Bronchial epithelial cell (primary cell): ENCODE results near the gene SLC38A8. TPM values are rescaled to one million over a fixed set of nuclear protein-coding genes. Genes with fewer than 3 reads are reported as not detected.

Experiments used
- DNase-seq: peaks from one replicate; pipeline ENCODE4 v3.0.0-alpha.2; 2010; ENCODE audit warnings: low read depth
- FAIRE-seq: peaks from 2 replicates; lab custom pipeline; 2011; peaks lifted over from hg19 to GRCh38; lab: Jason Lieb, UNC
- H3K27me3 ChIP-seq: 2 replicates; pipeline ENCODE4 v1.5.1; 2011; ENCODE audit warnings: low read length; ENCODE audit not compliant: control insufficient read depth, insufficient read depth
- H3K36me3 ChIP-seq: 2 replicates; pipeline ENCODE4 v1.5.1; 2011; ENCODE audit warnings: low read length; ENCODE audit not compliant: control insufficient read depth, insufficient read depth
- H3K4me3 ChIP-seq: 2 replicates; pipeline ENCODE4 v1.5.1; 2011; ENCODE audit warnings: mild to moderate bottlenecking, low read depth, low read length, control low read depth
- total RNA-seq: library from RNA; depleted of rRNA; stranded (reverse); fragments of >200 nt; gene quantifications from 2 replicates; pipeline ENCODE4 v1.2.1, GENCODE V29; 2014
- TF ChIP-seq, protein P1 (sequence below): IDR thresholded peaks from 2 replicates; pipeline ENCODE4 v1.5.1; 2011; ENCODE audit warnings: mild to moderate bottlenecking, moderate library complexity, low read length, control low read depth, inconsistent platforms; ENCODE audit not compliant: insufficient read depth, severe bottlenecking

SLC38A8 gene
- total RNA-seq, 1 donor from 2014 or later: not detected

DNA sequence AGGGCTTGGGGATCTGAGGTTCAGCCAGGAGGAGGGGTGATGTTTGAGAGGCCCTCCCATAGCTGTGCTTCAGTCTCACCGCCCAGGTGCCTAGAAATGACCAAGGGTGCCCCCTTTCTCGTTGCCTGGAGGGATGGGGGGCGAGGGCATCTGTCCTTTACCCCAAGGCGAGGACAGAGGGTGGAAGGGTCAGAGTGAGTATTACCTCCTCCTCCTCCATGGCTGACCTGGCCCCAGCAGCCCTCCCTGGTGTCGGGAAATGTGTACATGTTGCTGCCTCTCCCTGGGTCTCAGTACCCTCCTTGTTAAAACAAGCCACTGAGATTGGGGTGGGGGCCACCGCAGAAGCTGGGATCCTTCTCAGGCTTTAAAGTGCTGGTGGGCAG, 72.2 kb downstream of the SLC38A8 start:
- Histone ChIP-seq H3K36me3 (peaks cover 2% of the 10 kb centered on the region), H3K27me3 (peaks cover 10% of the 10 kb centered on the region), H3K4me3 (no peak overlapping the region)
- FAIRE-seq: no peak
- DNase-seq: no peak
- TF ChIP-seq, protein P1, sequence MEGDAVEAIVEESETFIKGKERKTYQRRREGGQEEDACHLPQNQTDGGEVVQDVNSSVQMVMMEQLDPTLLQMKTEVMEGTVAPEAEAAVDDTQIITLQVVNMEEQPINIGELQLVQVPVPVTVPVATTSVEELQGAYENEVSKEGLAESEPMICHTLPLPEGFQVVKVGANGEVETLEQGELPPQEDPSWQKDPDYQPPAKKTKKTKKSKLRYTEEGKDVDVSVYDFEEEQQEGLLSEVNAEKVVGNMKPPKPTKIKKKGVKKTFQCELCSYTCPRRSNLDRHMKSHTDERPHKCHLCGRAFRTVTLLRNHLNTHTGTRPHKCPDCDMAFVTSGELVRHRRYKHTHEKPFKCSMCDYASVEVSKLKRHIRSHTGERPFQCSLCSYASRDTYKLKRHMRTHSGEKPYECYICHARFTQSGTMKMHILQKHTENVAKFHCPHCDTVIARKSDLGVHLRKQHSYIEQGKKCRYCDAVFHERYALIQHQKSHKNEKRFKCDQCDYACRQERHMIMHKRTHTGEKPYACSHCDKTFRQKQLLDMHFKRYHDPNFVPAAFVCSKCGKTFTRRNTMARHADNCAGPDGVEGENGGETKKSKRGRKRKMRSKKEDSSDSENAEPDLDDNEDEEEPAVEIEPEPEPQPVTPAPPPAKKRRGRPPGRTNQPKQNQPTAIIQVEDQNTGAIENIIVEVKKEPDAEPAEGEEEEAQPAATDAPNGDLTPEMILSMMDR: no peak

DNA sequence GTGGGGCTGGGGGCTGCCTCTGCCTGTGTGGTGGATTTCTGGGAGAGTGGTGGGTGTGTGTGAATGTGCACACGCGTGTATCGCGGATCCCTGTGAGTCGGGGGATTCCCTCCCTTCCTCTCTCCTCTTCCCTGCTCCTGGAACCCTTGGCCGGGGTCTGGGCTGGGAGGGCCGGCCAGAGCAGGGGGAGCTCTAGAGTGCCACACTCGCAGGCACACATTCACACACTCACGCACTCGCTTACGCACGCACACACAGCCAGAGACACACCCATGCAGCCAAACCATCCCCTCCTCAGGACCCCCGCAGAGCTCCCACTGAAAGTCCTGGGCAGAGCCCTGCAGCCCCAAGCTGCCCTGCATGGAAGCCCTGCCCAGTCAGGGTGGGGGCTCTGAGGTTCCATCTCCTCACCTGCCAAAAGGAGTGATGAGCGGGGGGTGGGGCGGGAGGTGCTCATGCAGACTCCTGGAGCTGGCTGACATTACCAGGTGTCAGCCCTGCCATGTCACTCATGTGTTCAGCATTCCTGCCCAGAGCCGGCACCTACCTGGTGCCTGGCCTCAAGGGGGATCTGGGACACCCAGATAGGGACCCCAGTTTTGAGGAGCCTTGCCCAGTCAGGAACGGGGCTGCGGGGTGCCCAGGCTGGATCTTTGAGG, 72.7 kb downstream of the SLC38A8 start:
- peaks cover 2% of the 10 kb centered on the region for H3K36me3 ChIP-seq
- no peak for FAIRE-seq
- TF ChIP-seq, protein P1: no peak
- DNase-seq: no peak
- H3K4me3 ChIP-seq: no peak overlapping the region
- H3K27me3 ChIP-seq: peaks cover 10% of the 10 kb centered on the region

DNA sequence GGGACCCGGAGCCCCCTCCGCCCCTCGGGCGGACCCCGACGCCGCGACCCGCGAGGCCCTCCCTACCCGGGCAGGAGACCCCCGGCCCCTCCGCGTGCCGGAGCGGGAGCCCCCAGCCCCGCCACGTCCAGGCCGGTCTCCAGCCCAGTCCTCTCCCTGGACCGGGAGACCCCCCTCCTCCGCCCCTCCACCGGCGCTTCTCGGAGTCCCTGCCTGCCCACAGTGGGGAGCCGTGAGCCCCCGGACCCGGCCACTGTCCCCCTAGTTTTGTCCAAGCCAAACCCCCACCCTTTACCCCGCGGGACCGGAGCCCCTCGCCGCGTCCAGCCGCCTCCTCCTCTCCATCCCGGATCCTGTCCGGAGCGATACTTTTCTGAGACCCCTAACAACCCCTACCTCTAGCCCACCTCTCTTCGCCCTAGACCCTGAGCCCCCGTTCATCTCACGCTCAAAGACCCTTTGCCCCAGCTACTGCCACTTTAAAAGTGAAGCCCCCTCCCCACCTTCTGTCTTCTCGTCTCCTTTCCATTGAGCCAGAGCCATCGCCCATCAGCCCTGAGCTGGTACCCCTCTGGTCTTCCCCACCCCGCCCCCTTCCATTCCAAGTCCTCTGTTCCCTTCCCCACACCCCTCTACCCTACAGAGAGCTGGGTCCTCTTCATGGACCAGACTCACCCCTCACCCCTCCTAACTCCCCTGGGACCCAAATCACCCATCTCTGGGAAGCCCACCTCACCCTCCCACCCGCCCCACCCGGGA, 73.5 kb downstream of the SLC38A8 start:
- H3K4me3 ChIP-seq: no peak overlapping the region
- peaks cover 10% of the 10 kb centered on the region for H3K27me3 ChIP-seq
- peaks cover 2% of the 10 kb centered on the region for H3K36me3 ChIP-seq
- TF ChIP-seq, protein P1: no peak
- DNase-seq (no peak), FAIRE-seq (no peak)

DNA sequence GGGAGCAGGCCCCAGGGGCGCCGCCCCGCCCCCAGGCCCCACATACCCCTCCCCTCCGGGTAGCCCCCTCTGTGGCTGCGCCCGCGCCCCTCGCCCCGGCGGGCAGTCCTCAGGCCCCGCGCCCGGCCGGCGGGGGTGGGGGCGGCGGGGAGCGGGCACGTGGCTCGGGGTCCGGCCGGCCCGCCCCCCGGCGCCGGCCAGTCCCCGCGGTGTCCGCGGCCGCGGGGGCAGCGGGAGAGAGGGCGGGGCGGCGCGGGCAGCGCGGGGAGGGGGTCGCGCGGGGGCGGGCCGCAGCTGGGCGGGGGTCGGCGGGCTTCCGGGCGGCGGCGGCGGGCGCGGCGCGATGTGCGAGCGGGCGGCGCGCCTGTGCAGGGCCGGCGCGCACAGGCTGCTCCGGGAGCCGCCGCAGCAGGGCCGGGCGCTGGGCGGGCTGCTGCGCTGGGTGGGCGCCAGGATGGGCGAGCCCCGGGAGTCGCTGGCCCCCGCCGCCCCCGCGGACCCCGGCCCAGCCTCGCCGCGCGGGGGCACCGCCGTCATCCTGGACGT, 74.2 kb downstream of the SLC38A8 start:
- DNase-seq (no peak), FAIRE-seq (no peak)
- TF ChIP-seq, protein P1: no peak
- Histone ChIP-seq H3K36me3 (peaks cover 2% of the 10 kb centered on the region), H3K4me3 (peak overlapping the region; percentile 17), H3K27me3 (peaks cover 10% of the 10 kb centered on the region)

DNA sequence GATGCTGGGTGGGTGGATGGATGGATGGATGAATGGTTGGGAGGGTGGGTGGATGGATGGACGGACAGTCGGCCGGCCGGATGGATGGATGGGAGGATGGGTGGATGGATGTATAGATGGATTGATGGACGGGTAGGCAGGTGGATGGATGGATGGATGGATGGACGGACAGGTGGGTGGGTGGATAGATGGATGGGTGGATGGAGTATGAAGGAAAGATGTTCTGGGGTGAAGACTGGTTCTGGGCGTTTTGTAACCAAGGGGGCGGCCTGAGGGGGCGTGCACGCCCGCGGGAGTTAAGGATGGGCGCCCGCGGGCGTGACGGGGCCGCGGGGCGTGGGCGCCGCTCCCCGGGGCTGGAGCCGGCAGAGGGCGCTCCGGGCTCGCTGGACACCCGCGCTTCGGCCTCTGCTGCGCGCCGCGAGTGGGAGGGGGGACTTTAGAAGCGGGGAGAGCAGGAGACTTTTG, 74.7 kb downstream of the SLC38A8 start, which contains the start of gene NECAB2:
Gene NECAB2, plus strand, starts transcription at position 407 of the 468 bp plus-strand sequence. CDS start 405 bp downstream, outside the sequence.
- Histone ChIP-seq H3K36me3 (peaks cover 2% of the 10 kb centered on the region), H3K4me3 (peak within 1 kb of the TSS; percentile 17), H3K27me3 (peaks cover 10% of the 10 kb centered on the region)
- FAIRE-seq: no peak
- TF ChIP-seq, protein P1: peak; percentile 56
- no peak for DNase-seq
